H7 (cell line): ENCODE measurements around the gene ELP5. TPM values are rescaled to one million over a fixed set of nuclear protein-coding genes. Genes with fewer than 3 reads are reported as not detected.
A peak's percentile ranks its signal among the peaks of the same experiment; 100 is the strongest.

Experiments
- DNase-seq: peaks from one replicate; pipeline ENCODE4 v3.0.0; 2012
- H3K27me3 ChIP-seq: 2 replicates; pipeline ENCODE4 v1.6.0; 2011; ENCODE audit warnings: mild to moderate bottlenecking, low read length; ENCODE audit not compliant: control insufficient read depth, insufficient read depth
- H3K36me3 ChIP-seq: replicated peaks from 2 replicates; pipeline ENCODE4 v1.5.1; 2011; ENCODE audit warnings: low read length; ENCODE audit not compliant: control insufficient read depth, insufficient read depth
- H3K4me3 ChIP-seq: 2 replicates; pipeline ENCODE4 v1.5.1; 2011; ENCODE audit warnings: low read depth, mild to moderate bottlenecking, control low read depth, low read length, moderate library complexity; ENCODE audit not compliant: insufficient read depth
- total RNA-seq: library from RNA; depleted of rRNA; stranded (reverse); fragments of >200 nt; shearing (Covaris generic); gene quantifications from 2 replicates; pipeline ENCODE4 v1.2.3, GENCODE V29; 2014

The ELP5 gene
- total RNA-seq, 1 experiment from 2014 or later, result 77.4 TPM

DNA sequence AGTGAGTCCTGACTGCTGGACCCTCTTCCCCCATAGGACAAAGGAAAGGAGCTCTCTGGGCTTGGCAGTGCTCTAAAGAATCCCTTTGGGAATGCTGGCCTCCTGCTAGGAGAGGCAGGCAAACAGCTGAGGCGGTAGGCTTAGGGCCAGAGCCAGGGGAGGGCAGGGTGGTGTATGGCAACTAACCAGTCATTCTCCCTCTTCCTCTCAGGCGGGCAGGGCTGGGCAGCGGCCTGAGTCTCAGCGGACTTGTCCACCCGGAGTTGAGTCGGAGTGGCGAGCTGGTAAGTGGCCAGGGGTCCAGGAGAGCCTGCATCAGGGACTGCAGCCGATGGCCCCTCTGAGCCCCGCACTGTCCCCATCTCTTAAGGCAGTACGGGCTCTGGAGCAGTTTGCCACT, 27.9 kb upstream of the ELP5 start:
- Histone ChIP-seq H3K4me3 (no peak overlapping the region), H3K36me3 (peaks cover 47% of the 10 kb centered on the region), H3K27me3 (no peaks in the 10 kb centered on the region)
- no peak for DNase-seq

DNA sequence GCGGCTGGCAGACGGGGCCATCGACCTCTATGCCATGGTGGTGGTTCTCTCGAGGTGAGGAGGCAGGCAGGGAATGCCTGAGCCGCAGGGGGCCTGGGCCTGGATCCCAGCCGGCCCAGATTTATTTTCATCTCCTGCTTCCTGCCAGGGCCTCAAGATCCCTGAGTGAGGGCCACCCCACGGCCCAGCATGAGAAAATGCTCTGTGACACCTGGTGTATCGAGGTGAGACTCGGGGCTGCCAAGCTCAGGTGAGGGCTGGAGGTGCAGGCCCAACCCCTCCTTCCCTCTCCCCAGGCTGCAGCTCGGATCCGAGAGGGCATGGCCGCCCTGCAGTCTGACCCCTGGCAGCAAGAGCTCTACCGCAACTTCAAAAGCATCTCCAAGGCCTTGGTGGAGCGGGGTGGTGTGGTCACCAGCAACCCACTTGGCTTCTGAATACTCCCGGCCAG, 27.3 kb upstream of the ELP5 start:
- Histone ChIP-seq H3K36me3 (peaks cover 49% of the 10 kb centered on the region), H3K27me3 (no peaks in the 10 kb centered on the region), H3K4me3 (no peak overlapping the region)
- peak; percentile 72 for DNase-seq

DNA sequence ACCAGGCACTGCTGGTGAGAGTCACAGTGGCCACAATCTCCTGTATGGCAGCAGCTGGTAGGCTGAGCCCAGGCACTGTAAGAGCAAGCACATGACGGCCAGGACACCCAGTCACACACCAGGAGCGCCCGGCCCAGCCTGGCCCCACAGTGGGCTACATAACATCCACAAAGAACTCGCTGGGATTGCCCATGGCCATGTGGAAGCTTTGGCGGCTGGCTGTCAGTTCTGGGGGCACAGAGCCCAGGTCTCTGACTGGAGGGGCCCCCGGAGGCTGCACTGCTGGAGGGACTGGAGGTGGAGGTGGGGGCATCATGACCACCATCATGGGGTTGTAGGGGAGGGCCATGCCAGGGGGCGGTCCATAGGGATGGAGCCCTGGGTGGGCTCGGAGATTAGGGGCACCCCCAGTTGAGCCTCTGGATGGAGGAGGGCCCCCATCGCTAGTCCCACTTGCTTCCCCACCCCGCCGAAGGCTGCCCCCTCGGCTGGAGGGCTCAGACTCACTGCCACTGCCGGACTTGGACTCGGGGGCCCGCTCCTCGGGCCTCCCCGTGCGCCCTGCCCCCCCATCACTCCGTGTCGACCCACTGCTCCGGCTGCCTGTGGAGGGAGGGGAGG, 26.2 kb upstream of the ELP5 start:
- Histone ChIP-seq H3K27me3 (no peaks in the 10 kb centered on the region), H3K4me3 (no peak overlapping the region), H3K36me3 (peaks cover 52% of the 10 kb centered on the region)
- no peak for DNase-seq

DNA sequence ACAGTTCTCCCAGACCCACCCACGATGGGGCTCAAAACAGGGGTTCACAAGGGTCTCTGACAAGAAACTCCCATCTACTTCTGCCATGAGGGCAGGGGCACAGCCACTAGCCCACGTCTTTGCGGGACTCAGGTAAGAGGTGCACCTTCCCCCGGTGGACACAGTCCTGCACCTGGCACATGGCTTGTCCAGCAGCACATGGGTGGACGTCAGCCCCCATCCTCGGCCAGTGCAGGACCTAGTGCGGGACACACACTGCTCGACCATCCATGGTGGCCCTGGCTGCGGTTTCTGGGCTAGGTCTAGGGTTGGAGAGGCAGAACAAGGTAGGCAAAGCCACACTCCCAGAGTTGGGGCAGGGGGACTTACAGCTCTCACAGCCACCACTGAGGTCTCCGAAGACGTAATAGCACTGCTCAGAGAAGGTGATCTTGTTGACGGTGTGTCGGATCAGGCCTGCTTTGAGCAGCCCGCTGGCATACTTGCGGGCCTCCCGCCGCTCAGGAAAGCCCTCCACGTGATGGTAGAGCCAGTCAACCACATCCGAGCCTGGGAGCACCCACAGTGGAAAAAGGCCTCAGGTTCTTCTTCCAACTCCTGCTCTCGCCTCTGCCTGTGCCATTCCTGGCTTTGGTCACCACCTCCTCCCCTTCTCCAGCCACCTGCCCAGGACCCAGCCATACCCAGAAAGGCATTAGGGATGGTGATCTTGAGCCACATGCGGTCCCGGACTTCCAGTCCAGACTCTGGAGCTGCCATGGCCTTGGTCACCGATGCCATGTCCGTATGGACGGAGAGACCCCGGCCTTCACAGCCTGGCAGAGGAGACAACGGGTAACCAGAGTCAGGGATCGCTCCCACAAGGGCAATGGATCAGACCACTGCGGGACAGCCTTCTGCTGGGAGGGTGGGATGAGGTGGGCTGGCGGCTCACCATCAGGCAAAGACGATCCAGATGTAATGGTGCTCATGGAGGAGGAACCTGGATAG, 25.0 kb upstream of the ELP5 start:
- peaks cover 43% of the 10 kb centered on the region for H3K36me3 ChIP-seq

DNA sequence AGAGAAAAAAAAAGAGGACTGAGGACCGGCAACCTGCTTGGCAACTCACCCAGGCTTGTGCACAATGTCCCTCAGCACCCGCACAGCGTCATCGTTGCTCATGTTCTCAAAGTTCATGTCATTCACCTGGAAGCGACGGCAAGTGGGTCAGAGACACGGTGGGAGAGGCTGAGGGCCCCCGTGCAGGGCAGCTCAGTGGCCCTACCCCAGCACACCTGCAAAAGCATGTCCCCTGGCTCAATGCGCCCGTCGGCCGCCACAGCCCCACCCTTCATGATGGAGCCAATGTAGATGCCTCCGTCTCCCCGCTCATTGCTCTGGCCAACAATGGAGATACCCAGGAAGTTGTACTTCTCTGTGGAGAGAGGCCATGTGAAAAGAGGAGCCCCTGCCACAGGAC, 23.1 kb upstream of the ELP5 start:
- Histone ChIP-seq H3K27me3 (no peaks in the 10 kb centered on the region), H3K4me3 (no peak overlapping the region), H3K36me3 (peaks cover 24% of the 10 kb centered on the region)
- DNase-seq, result no peak

More for the DNA sequence above, 25.0 kb upstream of the ELP5 start:
- no peak for DNase-seq
- Histone ChIP-seq H3K27me3 (no peaks in the 10 kb centered on the region), H3K4me3 (no peak overlapping the region)

DNA sequence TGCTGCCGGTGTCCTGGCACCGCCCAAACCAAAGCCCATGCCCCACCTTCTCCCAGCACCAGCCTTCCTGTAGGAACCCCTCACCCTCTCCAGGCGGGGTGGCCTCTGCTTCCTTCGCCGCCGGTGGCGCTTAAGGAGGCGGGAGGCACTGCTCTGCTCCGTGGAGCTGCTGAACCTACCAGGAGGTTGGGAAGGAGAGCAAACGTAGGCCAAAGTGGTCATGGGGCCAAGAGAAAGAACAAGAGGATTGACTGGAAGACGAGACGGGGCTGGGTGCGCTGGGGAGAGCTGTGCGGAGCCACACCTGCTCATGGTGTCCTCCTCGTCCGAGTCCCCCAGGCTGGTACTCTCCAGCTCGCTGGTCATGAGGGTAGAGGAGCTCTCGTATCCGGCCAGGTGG, 22.5 kb upstream of the ELP5 start:
- H3K27me3 ChIP-seq, result no peaks in the 10 kb centered on the region
- H3K4me3 ChIP-seq, result no peak overlapping the region
- DNase-seq, result no peak
- peaks cover 20% of the 10 kb centered on the region for H3K36me3 ChIP-seq

DNA sequence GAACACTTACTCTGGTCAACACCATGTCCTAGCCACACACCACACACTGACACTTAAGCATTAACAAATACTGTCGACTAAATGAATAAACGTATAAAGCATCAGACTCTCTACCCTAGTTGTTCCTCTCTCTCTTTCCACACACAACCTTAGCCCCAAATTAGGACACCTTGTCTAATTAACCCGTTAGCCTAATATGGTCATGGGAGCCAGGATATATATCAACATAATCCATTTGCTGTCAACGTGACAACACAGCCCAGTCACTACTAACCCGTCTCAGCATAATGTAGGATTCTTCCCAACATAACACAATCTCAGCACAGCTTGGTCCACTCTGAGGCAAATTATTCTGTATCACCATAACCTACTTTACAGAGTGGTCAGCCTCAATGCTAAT, 19.9 kb upstream of the ELP5 start:
- DNase-seq, result no peak
- peaks cover 35% of the 10 kb centered on the region for H3K36me3 ChIP-seq
- H3K4me3 ChIP-seq, result no peak overlapping the region
- no peaks in the 10 kb centered on the region for H3K27me3 ChIP-seq

GRCh38 chr17:7233701-7234082, 18.3 kb upstream of the ELP5 start:
- peaks cover 26% of the 10 kb centered on the region for H3K36me3 ChIP-seq
- peak; percentile 71 for DNase-seq
- H3K27me3 ChIP-seq, result no peaks in the 10 kb centered on the region
- H3K4me3 ChIP-seq, result peak overlapping the region; percentile 81

GRCh38 chr17:7234083-7234951, 17.7 kb upstream of the ELP5 start, which contains the start of gene DVL2:
TSS of gene DVL2 (minus strand) at chr17:7234517. CDS start at chr17:7234262, 255 bp downstream.
- DNase-seq, result peak; percentile 99
- Histone ChIP-seq H3K36me3 (peaks cover 22% of the 10 kb centered on the region), H3K27me3 (no peaks in the 10 kb centered on the region), H3K4me3 (peak within 1 kb of the TSS; percentile 81)

DNA sequence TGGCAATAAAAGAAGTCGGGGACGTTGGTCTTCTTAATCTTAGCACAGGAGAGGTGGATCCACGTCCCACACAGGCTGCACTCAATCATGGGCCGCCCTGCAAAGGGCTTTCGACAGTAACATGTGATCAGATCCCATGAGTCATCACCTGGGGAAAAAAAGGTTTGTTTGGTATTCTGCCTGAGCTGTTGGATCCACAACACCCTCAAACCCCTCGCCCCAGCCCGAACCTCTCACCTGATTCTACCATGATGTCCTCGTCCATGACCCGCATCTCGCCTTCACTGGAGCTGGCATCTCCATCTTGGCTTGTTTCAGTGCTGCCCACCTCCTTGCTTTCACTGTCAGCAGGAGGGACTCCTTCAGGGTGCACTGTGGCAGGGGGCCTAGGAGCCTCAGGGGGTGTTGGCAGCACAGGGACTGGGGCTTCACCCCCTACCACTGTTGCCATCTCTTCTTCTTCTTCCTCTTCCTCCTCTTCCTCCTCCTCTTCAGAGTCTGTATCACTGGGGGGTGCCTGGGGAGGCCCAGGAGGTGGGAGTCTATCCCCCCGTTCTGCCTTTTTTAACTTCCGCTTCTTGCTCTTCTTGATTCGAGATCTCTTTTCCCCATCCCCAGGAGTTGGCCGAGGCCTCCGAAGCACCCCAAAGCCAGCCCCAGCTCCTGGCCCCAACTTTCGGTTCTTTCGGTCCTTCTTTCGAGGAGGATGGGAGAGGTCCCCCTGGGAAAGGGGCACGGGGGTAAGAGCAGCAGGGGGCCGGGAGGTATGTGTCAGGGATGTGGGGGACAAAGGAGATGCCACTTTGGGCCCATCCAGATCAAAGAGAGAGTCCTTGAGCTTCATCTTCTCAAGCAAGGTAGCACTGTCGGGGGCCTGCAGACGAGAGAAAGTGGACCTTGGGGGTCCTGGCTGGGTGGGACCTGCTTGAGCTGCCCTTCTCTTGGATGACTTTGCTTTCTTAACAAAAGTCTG, 16.0 kb upstream of the ELP5 start:
- DNase-seq, result no peak
- Histone ChIP-seq H3K27me3 (no peaks in the 10 kb centered on the region), H3K4me3 (no peak overlapping the region), H3K36me3 (peaks cover 19% of the 10 kb centered on the region)

DNA sequence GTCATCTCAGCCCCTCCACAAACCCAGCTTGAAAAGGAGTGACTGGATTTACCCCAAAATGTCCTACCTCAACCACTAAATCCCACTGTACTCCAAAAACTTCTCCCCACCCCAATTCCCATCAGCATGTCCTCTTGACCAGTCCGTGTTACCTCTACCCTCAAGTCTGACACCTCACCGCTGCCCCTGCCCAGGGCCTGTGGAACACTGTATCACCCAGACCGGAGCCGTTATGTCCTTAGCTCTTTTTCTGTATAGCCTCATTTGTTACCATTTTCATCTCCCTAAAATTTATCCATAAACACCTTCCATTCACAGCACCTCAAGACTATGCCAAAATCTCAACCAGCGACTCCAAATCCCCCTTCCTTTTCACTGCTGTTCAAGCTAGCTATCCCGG, 15.2 kb upstream of the ELP5 start:
- no peak for DNase-seq
- no peaks in the 10 kb centered on the region for H3K27me3 ChIP-seq
- H3K36me3 ChIP-seq, result peaks cover 19% of the 10 kb centered on the region
- H3K4me3 ChIP-seq, result no peak overlapping the region

DNA sequence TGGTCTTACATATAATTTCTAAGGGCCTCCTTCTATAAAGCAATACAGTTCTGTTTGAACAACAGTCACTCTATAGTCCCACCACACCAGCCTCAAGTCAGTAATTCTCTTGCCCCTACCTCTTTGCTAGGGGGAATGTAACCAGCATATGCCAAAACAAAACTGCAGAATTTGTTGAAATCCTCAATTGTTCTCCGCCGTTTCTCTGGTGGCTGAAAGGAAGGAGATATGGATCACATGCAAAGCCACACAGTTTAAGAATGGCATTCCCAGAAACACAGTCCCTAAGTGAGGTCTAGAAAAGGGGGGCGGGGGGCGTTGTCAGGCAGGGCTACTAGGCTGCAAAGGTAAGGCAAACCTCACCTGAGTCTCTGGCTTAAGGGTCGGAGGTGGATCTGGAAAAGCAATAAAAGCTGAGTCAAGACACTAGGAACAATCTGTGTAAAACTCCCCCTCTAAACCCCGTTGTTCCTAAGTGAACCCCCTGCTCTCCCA, 14.7 kb upstream of the ELP5 start:
- H3K36me3 ChIP-seq, result peaks cover 19% of the 10 kb centered on the region
- peak overlapping the region; percentile 94 for H3K4me3 ChIP-seq
- DNase-seq, result no peak

DNA sequence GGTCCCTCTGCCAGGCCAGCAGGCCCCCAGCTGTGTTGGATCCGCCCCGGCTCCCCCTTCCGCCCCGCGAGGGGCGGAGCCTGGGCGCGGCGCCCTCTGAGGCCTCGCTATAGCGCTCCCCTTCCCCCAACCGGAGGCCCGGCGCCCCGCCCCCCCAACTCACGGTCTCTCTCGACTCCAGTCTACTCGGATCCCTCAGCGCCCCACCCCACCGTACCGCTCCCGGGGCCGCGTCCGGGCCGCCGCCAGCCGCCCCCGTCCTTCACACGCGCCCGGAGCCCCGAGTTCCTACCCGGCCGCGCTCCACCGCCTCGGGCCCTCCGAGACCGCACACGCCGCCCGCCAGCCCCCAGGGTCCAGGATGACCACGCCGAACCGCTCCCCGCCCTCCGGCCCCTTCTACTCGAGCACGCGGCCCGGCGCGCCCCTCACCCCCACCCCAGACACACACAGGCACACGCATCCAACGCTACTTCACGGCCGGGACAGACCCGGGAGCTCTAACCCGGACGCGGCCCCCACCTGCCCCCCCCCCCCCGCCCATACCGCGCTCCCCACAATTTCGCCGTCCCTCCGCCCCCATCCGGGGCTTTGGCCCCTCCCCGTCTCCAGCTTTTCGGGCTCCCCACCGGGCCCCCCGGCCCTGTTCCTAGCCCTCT, 14.1 kb upstream of the ELP5 start:
- DNase-seq, result peak; percentile 98
- Histone ChIP-seq H3K4me3 (peak overlapping the region; percentile 94), H3K27me3 (no peaks in the 10 kb centered on the region), H3K36me3 (peaks cover 19% of the 10 kb centered on the region)

More for the DNA sequence above, 14.7 kb upstream of the ELP5 start:
- H3K27me3 ChIP-seq, result no peaks in the 10 kb centered on the region
